Neural cell (in vitro differentiated cells): ENCODE data around the gene TJP1.

ENCODE experiments used
- EP300 ChIP-seq: fragments of 450-650 bp; conservative IDR thresholded peaks from 2 replicates; pipeline ENCODE4 v1.6.1; 2014; ENCODE audit warnings: antibody characterized with exemption, mild to moderate bottlenecking, moderate library complexity; ENCODE audit not compliant: poor library complexity, severe bottlenecking
- EZH2 ChIP-seq: fragments of 200-600, 300-800 bp; shearing (Covaris generic), sonication (generic); IDR thresholded peaks from 2 replicates; pipeline ENCODE4 v1.6.1; 2014; ENCODE audit warnings: antibody characterized with exemption, low read length, borderline replicate concordance, mild to moderate bottlenecking; ENCODE audit not compliant: insufficient read depth, poor library complexity, severe bottlenecking
- RAD21 ChIP-seq: fragments of 450-650 bp; conservative IDR thresholded peaks from 2 replicates; pipeline ENCODE4 v1.6.1; 2014; ENCODE audit warnings: antibody characterized with exemption, mild to moderate bottlenecking, moderate library complexity
- SMC3 ChIP-seq: fragments of 450-650 bp; conservative IDR thresholded peaks from 2 replicates; pipeline ENCODE4 v1.6.1; 2014; ENCODE audit warnings: antibody characterized with exemption, mild to moderate bottlenecking, moderate library complexity; ENCODE audit not compliant: poor library complexity
- TF ChIP-seq, protein P1 (sequence below): fragments of 450-650 bp; IDR thresholded peaks from 2 replicates; pipeline ENCODE4 v1.5.1; 2014; ENCODE audit warnings: antibody characterized with exemption, mild to moderate bottlenecking, moderate library complexity; ENCODE audit not compliant: poor library complexity, severe bottlenecking

DNA sequence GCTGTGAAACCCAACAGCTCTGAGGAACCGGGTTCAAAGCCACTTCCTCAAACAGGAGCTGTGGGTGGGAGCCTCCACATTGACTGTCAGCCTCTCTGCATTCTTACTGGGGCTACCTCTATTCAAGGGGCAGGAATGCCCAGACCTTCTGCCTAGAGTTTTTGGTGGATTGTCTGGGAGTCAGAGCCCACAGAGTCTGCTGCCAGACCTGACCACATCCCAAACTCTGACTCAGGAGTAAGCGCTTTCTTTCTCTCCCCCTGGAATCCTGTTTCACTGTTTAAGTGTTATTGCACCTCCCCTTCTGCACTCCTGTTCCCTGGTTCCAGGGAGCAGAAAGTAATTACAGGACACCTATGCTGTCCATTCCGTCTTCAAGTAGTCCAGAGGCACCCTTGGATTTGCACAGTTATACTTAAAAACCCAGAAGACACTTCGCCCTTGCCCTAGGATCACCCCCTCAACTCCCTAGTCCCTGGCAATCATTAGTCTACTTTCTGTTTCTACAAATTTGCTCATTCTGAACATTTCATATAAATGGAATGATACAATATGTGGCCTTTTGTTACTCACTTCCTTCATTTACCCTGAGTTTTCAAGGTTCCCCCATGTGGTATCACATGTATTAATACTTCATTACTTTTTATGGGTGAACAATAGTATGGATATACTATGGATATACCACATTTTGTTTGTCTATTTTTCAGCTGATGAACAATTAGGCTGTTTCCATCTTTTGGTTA, 37.9 kb upstream of the TJP1 start:
- TF ChIP-seq, protein P1, sequence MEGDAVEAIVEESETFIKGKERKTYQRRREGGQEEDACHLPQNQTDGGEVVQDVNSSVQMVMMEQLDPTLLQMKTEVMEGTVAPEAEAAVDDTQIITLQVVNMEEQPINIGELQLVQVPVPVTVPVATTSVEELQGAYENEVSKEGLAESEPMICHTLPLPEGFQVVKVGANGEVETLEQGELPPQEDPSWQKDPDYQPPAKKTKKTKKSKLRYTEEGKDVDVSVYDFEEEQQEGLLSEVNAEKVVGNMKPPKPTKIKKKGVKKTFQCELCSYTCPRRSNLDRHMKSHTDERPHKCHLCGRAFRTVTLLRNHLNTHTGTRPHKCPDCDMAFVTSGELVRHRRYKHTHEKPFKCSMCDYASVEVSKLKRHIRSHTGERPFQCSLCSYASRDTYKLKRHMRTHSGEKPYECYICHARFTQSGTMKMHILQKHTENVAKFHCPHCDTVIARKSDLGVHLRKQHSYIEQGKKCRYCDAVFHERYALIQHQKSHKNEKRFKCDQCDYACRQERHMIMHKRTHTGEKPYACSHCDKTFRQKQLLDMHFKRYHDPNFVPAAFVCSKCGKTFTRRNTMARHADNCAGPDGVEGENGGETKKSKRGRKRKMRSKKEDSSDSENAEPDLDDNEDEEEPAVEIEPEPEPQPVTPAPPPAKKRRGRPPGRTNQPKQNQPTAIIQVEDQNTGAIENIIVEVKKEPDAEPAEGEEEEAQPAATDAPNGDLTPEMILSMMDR = no peak
- TF ChIP-seq EZH2 = no peak
- no peak for TF ChIP-seq RAD21
- no peak for TF ChIP-seq EP300
- TF ChIP-seq SMC3 = no peak
